Mammary epithelial cell (primary cell): Measurements from ENCODE around the gene MAP2K4.

Experiments
- EZH2 ChIP-seq: IDR thresholded peaks from 2 replicates; pipeline ENCODE4 v1.6.1; 2012; ENCODE audit warnings: low read length, inconsistent platforms, borderline replicate concordance
- TF ChIP-seq, protein P1 (sequence below), 2 donors: IDR thresholded peaks in 1 of 2; conservative IDR thresholded peaks in 1 of 2; 2 replicates each; pipeline ENCODE4 v1.5.1; 2011 to 2012; ENCODE audit warnings: inconsistent platforms in 2 of 2, low read length in 2 of 2, mild to moderate bottlenecking in 2 of 2, control low read depth in 1 of 2, low read depth in 1 of 2; ENCODE audit not compliant: insufficient read depth in 1 of 2; ENCODE audit errors: extremely low read depth in 1 of 2

DNA sequence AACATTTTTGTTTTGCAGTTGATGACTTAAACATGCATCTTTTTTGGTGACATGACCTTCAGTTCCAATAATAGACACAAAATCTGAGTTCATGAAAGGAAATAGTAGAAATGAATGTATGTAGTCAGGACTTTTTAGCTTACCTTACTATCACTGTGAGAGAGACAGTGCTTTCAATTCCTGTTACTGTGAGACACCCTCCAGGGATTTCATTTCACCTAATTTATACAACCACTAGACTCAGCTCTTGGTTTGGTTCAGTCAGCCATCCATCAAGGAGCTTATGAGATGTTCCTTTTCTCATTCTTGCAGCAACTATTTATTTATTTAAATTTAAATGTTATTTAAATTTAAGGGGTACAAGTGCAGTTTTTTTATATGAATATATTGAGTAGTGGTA lies 77.9 kb downstream of the MAP2K4 start:
- TF ChIP-seq, protein P1, sequence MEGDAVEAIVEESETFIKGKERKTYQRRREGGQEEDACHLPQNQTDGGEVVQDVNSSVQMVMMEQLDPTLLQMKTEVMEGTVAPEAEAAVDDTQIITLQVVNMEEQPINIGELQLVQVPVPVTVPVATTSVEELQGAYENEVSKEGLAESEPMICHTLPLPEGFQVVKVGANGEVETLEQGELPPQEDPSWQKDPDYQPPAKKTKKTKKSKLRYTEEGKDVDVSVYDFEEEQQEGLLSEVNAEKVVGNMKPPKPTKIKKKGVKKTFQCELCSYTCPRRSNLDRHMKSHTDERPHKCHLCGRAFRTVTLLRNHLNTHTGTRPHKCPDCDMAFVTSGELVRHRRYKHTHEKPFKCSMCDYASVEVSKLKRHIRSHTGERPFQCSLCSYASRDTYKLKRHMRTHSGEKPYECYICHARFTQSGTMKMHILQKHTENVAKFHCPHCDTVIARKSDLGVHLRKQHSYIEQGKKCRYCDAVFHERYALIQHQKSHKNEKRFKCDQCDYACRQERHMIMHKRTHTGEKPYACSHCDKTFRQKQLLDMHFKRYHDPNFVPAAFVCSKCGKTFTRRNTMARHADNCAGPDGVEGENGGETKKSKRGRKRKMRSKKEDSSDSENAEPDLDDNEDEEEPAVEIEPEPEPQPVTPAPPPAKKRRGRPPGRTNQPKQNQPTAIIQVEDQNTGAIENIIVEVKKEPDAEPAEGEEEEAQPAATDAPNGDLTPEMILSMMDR (conservative IDR thresholded peaks at IDR 0.05 in 1 of 2, IDR thresholded peaks at IDR 0.05 in 1 of 2; ENCODE audit: extremely low read depth in 1 of 2, insufficient read depth in 1 of 2, low read depth in 1 of 2, low read length in 2 of 2): no peak
- TF ChIP-seq EZH2: no peak
